ENCODE results near the gene NKAIN2.

- TF ChIP-seq CTCF (conservative IDR thresholded peaks at IDR 0.05 in 1 of 2, IDR thresholded peaks at IDR 0.05 in 1 of 2; ENCODE audit: extremely low read depth in 1 of 2, insufficient read depth in 1 of 2, low read depth in 1 of 2, low read length in 2 of 2) (no peak), EZH2 (IDR thresholded peaks at IDR 0.05; ENCODE audit: borderline replicate concordance, low read length) (no peak)
These were observed 346.0 kb downstream of the NKAIN2 start for GRCh38 chr6:124149646-124150045.

Data from mammary epithelial cell (primary cell).